Esophagus squamous epithelium (tissue), 4 donors: ENCODE results near the gene SPAG8.

Experiments
- CTCF ChIP-seq, 6 experiments: fragments of 450-650 bp in 4 of 6; fragments of 200-600 bp in 2 of 6; sonication (generic) in 2 of 6; IDR thresholded peaks; one replicate each; pipeline ENCODE4 v1.5.1; 2016 to 2019; ENCODE audit warnings: antibody characterized with exemption in 6 of 6, mild to moderate bottlenecking in 4 of 6, moderate library complexity in 4 of 6
- POLR2A ChIP-seq, 4 donors: fragments of 450-650 bp; IDR thresholded peaks; one replicate each; pipeline ENCODE4 v1.6.1; 2017; ENCODE audit warnings: antibody characterized with exemption in 4 of 4, mild to moderate bottlenecking in 4 of 4, moderate library complexity in 3 of 4

- TF ChIP-seq CTCF (IDR thresholded peaks at IDR 0.05) (no peak), POLR2A (IDR thresholded peaks at IDR 0.05) (no peak)
These were observed 44.1 kb upstream of the SPAG8 start for GRCh38 chr9:35856206-35856605.
